HG03439 (cell line): Measurements from ENCODE around the gene LAMTOR5.
"Not testable (repeated sequence)": the region's sequence is repeated elsewhere in the genome, so short reads cannot be mapped to it uniquely, and the experiment has no call there.

ENCODE experiments used
- ATAC-seq: cut with Tn5 transposase; IDR thresholded peaks from one replicate; pipeline ENCODE4 v1.9.1; 2021; ENCODE audit warnings: mild to moderate bottlenecking, moderate library complexity; ENCODE audit not compliant: unreplicated experiment

Gene LAMTOR5

DNA sequence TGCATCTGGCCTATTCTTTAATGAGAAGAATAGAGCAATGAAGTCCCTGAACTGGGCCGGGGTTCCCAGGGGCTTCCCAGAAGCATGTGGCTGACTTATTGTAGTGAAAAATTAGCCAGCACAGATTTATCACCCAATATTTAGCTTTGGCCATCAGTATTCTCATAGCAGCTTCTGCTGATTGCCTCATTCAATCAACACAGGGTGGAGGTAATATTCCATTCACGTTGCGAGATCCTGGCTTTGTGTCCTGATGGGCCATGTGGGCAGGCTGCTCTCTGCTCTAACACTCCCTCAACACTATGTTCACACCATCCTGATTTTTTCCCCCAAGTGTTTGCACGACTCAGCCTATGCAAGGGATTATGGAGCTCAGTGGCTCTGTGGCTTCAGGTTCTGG, 21.5 kb upstream of the LAMTOR5 start:
- no peak for ATAC-seq

DNA sequence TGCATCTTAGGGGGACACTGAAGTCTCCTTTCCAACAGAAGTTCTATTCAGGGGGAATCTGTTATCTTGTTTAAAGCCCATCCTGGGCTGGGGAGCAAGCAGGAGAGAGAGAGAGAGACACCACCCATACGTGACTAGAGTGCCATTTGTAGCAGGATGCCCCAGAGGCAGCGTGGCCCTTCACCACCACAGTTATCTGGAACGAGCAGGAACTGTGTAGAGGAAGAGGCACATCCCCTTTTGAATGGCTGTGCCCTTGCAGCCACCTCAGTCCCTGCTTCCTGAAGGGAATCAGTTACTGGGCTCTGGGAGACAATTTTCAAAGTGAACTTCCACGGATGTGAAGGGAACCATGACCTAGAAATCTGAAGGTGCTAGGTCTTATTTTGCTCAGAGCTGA, 19.4 kb upstream of the LAMTOR5 start:
- ATAC-seq = no peak

DNA sequence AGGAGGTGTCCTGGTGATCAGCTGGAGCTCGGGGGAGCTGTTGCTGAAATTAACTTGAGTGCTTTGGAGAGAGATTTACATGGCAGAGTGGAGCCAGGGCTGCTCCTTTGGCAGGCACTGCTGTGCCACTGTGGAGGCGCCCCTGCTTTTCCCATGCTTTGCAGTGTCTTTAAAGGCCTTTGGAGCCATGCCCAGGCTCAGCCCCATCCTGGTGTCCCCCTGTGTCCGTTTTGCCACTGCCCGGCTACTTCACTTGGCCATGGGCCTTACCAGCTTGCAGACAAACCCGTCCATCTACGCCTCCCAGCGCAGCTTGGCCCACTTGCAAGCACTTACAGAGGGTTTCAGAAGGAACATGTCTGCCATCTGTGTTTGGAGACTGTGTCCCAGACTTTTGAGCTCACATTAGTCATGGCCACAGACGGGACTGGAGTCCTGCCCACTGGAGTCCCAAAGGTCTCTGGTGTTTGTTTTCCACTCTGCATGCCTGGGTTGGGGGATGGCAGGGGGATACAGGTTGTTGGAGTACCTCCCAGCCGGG, 18.2 kb upstream of the LAMTOR5 start:
- ATAC-seq = no peak

GRCh38 chr1:110424699-110425611, 17.5 kb upstream of the LAMTOR5 start:
- ATAC-seq = no peak

- no peak for ATAC-seq
These were observed 13.6 kb upstream of the LAMTOR5 start for GRCh38 chr1:110420874-110421793.

GRCh38 chr1:110420023-110420662, 12.6 kb upstream of the LAMTOR5 start:
- ATAC-seq = no peak

DNA sequence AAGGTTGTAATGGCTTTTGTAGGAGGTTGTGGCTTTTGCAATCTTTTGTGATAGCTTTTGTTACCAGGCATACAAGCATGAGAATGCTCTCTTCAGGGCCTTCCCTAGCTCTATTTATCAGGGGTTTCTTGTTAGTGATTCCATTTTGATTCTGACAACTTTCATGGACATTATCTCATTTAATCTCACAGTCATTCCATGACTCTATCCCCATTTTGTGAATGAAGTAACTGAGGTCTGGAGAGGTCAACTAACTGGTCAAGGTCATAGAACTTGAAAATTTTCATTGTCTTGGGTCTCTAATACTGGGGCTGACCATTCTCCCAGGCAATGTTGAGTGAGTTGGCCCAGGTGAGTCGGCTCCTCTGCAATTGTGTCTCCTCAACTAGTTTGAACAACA, 11.2 kb upstream of the LAMTOR5 start:
- ATAC-seq = no peak

DNA sequence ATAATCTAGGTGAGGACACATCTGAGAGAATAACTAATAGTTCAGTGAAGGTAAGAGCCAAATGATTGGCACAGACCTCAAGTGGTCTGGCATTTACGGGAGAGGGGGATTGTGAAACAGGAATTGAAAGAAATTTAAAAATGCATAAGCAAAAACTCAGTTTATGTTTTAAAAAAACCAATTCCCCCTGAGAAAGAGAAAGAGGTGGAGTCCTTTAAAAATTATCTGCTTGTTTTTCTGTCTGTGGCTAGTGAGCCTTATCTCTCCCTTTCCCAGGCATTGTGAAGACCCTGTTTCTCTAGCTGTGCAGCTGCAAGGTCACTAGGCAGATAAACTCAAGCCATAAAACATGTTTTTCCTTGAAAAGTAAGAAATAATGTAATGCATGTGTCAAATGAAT, 5.6 kb upstream of the LAMTOR5 start:
- not testable (repeated sequence) for ATAC-seq

GRCh38 chr1:110412576-110412975, 5.1 kb upstream of the LAMTOR5 start:
- ATAC-seq = no peak

- no peak for ATAC-seq
These were observed 3.8 kb upstream of the LAMTOR5 start for GRCh38 chr1:110411173-110411735.

GRCh38 chr1:110409316-110409715, 1.8 kb upstream of the LAMTOR5 start:
- ATAC-seq = no peak

GRCh38 chr1:110408488-110408887, 994 bp upstream of the LAMTOR5 start:
- no peak for ATAC-seq

DNA sequence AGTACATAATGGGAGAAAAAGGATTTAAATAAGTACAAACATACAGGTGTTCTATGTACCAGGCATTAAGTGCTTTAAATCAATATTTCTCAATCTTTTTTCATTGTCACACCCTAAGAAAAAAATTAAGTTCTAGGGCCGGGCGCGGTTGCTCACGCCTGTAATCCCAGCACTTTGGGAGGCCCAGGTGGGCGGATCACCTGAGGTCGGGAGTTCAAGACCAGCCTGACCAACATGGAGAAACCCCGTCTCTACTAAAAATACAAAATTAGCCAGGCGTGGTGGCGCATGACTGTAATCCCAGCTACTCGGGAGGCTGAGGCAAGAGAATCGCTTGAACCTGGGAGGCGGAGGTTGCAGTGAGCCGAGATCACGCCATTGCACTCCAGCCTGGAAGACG, 1.1 kb downstream of the LAMTOR5 start:
- ATAC-seq = not testable (repeated sequence)

DNA sequence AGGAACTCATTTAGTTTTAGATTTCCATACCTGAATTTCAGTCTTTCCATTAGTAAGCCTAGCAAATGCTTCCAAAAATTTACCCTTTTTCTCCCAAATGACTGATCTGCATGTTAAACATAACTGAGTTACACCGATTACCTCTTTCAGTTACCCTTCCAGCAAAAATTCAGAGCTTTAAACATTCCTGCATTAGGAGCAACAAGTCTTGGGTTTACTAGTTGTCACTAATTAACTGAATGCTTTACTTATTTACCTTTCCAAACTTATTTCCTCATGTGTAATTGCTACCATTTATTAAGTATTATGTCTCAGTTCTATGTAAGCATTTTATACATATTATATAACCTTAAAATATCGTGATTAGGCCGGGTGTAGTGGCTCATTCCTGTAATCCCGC, 3.1 kb downstream of the LAMTOR5 start:
- ATAC-seq = no peak

GRCh38 chr1:110403805-110404204, 3.7 kb downstream of the LAMTOR5 start:
- ATAC-seq = no peak

- ATAC-seq = not testable (repeated sequence)
These were observed 11.1 kb downstream of the LAMTOR5 start for GRCh38 chr1:110396259-110396958.

DNA sequence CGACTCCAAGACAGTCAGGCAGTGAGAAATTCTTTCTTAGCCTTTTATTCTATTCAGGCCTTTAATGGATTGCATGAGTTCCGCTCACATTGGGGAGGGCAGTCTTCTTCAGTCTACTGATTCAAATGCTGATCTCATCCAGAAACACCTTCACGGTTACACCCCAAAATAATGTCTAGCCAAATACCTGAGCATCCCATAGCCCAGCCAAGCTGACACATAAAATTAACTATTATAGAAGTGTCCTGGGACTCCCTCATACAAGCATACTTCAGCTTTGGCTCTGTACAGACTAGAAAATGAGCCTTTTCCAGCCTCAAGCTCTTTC, 13.0 kb downstream of the LAMTOR5 start:
- no peak for ATAC-seq

DNA sequence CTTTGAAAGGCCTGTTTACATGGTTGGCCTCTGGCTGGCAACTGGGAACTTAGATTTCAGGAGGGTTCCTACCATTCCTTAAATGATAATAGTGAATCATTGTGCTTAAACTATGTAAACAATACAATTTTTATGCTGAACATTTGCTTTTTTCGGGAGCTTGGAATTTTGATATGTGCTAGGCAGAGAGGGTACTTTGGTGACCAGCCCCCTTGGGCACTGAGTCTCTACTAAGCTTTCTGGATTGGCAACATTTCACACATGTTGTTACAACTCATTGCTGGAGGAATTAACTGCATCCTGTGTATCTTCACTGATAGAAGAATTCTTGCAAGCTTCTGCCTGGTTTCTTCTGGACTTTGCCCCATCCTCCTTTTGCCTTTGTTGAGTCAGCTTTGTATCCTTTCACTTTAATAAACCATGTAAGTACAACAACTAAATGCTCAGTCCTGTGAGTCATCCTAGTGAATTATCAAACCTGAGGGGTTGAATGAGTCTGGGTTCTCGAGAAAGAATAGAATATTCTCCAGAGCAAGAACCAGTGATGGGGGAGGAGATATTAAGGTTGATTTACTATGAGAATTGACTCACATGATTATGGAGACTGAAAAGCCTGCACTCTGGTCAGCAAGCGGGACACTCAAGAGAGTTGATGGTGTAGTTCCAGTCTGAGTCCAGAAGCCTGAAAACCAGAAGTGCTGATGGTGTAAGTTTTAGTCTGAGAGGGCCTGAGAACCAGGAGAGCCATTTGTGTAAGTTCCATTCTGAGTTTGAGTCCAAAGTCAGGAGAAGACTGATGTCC, 13.6 kb downstream of the LAMTOR5 start:
- ATAC-seq = no peak

DNA sequence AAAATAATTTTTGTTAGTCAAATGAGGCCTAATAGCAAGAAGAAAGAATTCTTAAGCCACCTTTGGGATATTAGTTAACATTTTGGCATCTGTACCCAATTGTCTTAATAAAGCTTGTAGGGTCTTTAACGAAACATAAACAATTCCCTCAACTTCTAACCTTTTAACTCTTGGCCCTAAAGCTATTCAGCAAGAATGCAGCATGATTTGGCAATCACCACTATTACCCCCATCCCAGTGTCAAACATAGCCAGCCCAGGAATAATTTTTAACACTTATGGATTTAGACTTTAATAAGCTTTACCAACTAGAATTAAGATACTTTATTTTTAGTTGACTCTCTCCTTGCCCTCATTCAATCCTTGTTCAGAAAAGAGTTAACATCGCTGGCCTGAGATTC, 14.2 kb downstream of the LAMTOR5 start:
- no peak for ATAC-seq
